Activated CD8-positive, alpha-beta T cell treated with anti-CD3 and anti-CD28 coated beads for 36 hours (primary cell): Measurements from ENCODE around the gene IGF2R. TPM values are rescaled to one million over a fixed set of nuclear protein-coding genes. Genes with fewer than 3 reads are reported as not detected.
A peak's percentile ranks its signal among the peaks of the same experiment; 100 is the strongest.

ENCODE experiments used
- ATAC-seq: fragments of 200-7000 bp; cut with Tn5 transposase; one replicate; pipeline ENCODE4 v1.10.0; 2021; ENCODE audit warnings: mild to moderate bottlenecking, moderate library complexity
- CTCF ChIA-PET: fragments of 350-600 bp; sonication (Branson Sonifier 250); formaldehyde crosslinking; loops from one replicate; lab custom pipeline; 2021; ENCODE audit warnings: antibody characterized with exemption; lab: Charles Lee
- POLR2A ChIA-PET: fragments of 350-600 bp; sonication (Branson Sonifier 250); formaldehyde crosslinking; loops from one replicate; lab custom pipeline; 2021; ENCODE audit warnings: antibody characterized with exemption; lab: Charles Lee
- DNase-seq: peaks from one replicate; pipeline ENCODE4 v3.0.0-alpha.2; 2020
- H3K27ac Mint-ChIP-seq: one replicate; pipeline ENCODE4 v1.8.0; 2021; ENCODE audit warnings: mild to moderate bottlenecking, mixed read lengths
- H3K27me3 Mint-ChIP-seq: one replicate; pipeline ENCODE4 v1.8.0; 2021; ENCODE audit warnings: mixed read lengths
- H3K36me3 Mint-ChIP-seq: one replicate; pipeline ENCODE4 v1.8.0; 2021; ENCODE audit warnings: low read depth, mixed read lengths
- H3K4me1 Mint-ChIP-seq: one replicate; pipeline ENCODE4 v1.8.0; 2021; ENCODE audit warnings: low read depth, mixed read lengths
- H3K4me3 Mint-ChIP-seq: one replicate; pipeline ENCODE4 v1.8.0; 2021; ENCODE audit warnings: mild to moderate bottlenecking, moderate library complexity, mixed read lengths
- H3K9me3 Mint-ChIP-seq: one replicate; pipeline ENCODE4 v1.8.0; 2021; ENCODE audit warnings: mixed read lengths
- intact Hi-C: fragments of 100-400 bp; cut with micrococcal nuclease; formaldehyde crosslinking; loops from one replicate; pipeline ENCODE4 v1.10.0; 2022
- total RNA-seq, 2 experiments: library from RNA; stranded (reverse); gene quantifications; one replicate each; pipeline ENCODE4 v1.2.3, GENCODE V29; 2021
- TF ChIP-seq, protein P1 (sequence below): fragments of 200-600 bp; IDR thresholded peaks from one replicate; pipeline ENCODE4 v1.8.0; 2022; ENCODE audit warnings: antibody characterized with exemption, mild to moderate bottlenecking

Gene IGF2R
- total RNA-seq, 2 experiments from 2014 or later = 81.7 to 82.4 TPM

DNA sequence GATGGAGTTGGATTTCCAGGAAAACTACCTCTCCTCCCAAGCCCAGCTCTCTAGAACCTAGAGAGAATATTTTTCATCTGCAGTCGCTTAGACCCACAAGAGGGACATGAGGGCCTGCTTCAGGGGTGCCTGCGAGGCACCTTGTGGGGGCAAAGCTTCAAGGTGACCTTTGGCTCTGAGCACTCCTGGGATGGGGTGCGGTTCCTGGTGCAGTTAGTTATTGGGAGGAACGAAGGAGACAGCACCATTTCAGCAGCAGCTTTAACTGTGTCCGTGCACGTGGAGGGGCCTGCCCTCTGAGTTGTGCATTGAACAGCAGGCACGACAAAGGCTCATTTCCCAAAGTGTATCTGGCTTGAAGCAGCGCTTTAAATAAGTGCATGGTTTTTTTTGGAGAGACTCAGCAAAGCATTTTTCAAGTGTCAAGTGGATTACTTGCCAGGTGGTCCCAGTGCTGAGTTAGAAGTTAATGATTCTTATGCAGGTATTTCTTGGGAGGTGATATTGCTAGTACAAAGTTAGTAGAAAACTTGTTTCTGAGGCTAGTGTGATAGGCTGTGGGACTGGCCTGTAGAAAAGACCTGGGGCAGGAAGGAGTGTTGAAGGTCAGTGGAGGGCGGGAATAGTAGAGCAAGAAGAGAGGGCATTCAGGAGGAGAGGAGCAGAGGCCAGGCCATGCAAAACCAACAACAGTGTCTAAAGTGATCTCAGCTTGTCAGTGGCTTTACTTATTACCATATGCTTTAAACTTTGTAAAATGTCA is 3.8 kb downstream of the IGF2R start:
- ATAC-seq = no peak
- peaks cover 71% of the 10 kb centered on the region for H3K4me1 Mint-ChIP-seq
- no peaks in the 10 kb centered on the region for H3K9me3 Mint-ChIP-seq
- TF ChIP-seq, protein P1, sequence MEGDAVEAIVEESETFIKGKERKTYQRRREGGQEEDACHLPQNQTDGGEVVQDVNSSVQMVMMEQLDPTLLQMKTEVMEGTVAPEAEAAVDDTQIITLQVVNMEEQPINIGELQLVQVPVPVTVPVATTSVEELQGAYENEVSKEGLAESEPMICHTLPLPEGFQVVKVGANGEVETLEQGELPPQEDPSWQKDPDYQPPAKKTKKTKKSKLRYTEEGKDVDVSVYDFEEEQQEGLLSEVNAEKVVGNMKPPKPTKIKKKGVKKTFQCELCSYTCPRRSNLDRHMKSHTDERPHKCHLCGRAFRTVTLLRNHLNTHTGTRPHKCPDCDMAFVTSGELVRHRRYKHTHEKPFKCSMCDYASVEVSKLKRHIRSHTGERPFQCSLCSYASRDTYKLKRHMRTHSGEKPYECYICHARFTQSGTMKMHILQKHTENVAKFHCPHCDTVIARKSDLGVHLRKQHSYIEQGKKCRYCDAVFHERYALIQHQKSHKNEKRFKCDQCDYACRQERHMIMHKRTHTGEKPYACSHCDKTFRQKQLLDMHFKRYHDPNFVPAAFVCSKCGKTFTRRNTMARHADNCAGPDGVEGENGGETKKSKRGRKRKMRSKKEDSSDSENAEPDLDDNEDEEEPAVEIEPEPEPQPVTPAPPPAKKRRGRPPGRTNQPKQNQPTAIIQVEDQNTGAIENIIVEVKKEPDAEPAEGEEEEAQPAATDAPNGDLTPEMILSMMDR = no peak
- DNase-seq = no peak
- POLR2A ChIA-PET = interaction anchor here (0.9 to 1.6 kb wide), 5 partner anchors 9 to 43 kb away, joined by 3 to 7 read pairs (median 3); no protein-coding TSS in a partner anchor
- intact Hi-C loops = loop anchor here (10.0 kb wide), 1 partner anchor 248 kb away; the partner anchor contains the start of gene WTAP
- peaks cover 34% of the 10 kb centered on the region for H3K36me3 Mint-ChIP-seq
- CTCF ChIA-PET = interaction anchor here (1.2 to 1.3 kb wide), 2 partner anchors 9 to 13 kb away, joined by 3 to 6 read pairs; no protein-coding TSS in a partner anchor
- H3K27ac Mint-ChIP-seq = peak overlapping the region; percentile 84
- peak overlapping the region; percentile 39 for H3K4me3 Mint-ChIP-seq
- no peaks in the 10 kb centered on the region for H3K27me3 Mint-ChIP-seq

DNA sequence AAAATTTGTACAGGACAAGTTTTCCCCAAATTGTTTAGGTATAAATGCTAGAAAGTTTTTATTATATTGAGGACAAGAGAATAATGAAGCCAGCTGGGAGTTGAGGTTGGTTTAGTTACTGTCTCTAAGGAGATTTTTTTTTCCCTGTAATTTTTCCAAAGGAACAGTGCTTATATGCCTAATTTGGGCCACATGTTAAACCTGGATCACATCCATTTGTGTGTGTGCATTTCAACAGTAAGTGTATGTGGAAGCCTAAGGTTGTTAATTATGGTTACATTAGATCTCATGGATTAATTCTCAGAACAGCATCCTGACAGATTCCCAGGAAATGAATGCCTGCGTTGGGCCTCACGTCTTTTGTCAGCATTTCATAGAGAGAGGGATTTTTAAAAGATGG is 4.5 kb downstream of the IGF2R start:
- no peaks in the 10 kb centered on the region for H3K9me3 Mint-ChIP-seq
- H3K4me1 Mint-ChIP-seq = peaks cover 75% of the 10 kb centered on the region
- H3K36me3 Mint-ChIP-seq = peaks cover 34% of the 10 kb centered on the region
- no peak for ATAC-seq
- peak overlapping the region; percentile 39 for H3K4me3 Mint-ChIP-seq
- no peaks in the 10 kb centered on the region for H3K27me3 Mint-ChIP-seq
- ChIA-PET POLR2A (interaction anchor here (0.9 to 1.4 kb wide), 3 partner anchors 9 to 35 kb away, joined by 3 read pairs; no protein-coding TSS in a partner anchor), CTCF (interaction anchor here (1.2 to 1.3 kb wide), 2 partner anchors 8 to 12 kb away, joined by 3 to 6 read pairs; no protein-coding TSS in a partner anchor)
- DNase-seq = no peak
- peak overlapping the region; percentile 84 for H3K27ac Mint-ChIP-seq
- intact Hi-C loops = loop anchor here (10.0 kb wide), 1 partner anchor 249 kb away; the partner anchor contains the start of gene WTAP
- TF ChIP-seq, protein P1 = no peak

DNA sequence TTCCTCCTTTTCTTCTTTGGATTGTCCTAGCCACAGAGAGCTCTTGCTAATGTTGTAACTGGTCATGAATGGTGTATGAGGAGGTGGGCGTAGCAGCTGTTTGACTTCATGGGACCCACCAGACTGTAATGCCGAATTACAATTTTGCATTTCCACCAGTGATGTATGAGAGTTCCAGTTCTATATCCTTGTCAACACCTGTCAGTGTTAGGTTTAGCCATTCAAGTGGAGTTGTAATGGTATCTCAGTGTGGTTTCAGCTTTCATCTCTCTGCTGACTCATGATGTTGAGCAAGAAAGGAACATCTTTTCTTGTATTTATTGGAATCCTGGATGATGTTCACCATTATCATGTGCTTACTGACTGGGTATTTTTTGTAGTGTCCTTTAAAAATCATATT is 5.1 kb downstream of the IGF2R start:
- TF ChIP-seq, protein P1 = no peak
- ChIA-PET CTCF (interaction anchor here (1.2 to 1.3 kb wide), 2 partner anchors 8 to 12 kb away, joined by 3 to 6 read pairs; no protein-coding TSS in a partner anchor), POLR2A (interaction anchor here (1.1 to 1.4 kb wide), 2 partner anchors 8 to 15 kb away, joined by 3 read pairs; no protein-coding TSS in a partner anchor)
- Mint-ChIP-seq H3K36me3 (peaks cover 34% of the 10 kb centered on the region), H3K27me3 (no peaks in the 10 kb centered on the region), H3K4me1 (peaks cover 81% of the 10 kb centered on the region), H3K27ac (peak overlapping the region; percentile 84), H3K9me3 (no peaks in the 10 kb centered on the region), H3K4me3 (peak overlapping the region; percentile 39)
- intact Hi-C loops = loop anchor here (2.0 to 10.0 kb wide), 2 partner anchors 185 to 249 kb away; partner anchors contain the start of genes TCP1 and WTAP
- DNase-seq (peak; percentile 62), ATAC-seq (peak; percentile 49)

DNA sequence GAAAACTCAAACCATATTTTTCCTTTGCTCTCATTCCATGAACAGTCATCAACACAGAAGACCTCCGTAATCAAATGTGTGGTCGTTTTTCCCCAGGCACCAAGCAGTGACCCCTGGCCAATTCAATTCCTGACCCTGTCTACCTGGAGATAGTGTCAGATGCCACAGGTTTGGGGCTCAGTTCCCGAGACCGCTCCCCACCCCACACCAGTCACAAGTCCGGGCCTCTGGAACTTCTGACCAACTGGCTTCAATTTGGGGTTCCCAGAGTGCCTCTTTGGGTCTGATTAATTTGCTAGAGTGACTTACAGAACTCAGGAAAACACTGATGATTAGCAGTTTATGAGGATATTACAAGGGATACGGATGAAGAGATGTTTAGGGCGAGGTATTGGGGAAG is 6.0 kb downstream of the IGF2R start:
- H3K27me3 Mint-ChIP-seq = no peaks in the 10 kb centered on the region
- no peak for ATAC-seq
- CTCF ChIA-PET = interaction anchor here (1.3 kb wide), 1 partner anchor 12 kb away, joined by 5 read pairs; no protein-coding TSS in a partner anchor
- H3K36me3 Mint-ChIP-seq = peaks cover 39% of the 10 kb centered on the region
- peaks cover 91% of the 10 kb centered on the region for H3K4me1 Mint-ChIP-seq
- no peak overlapping the region for H3K4me3 Mint-ChIP-seq
- TF ChIP-seq, protein P1 = no peak
- H3K9me3 Mint-ChIP-seq = no peaks in the 10 kb centered on the region
- peak overlapping the region; percentile 84 for H3K27ac Mint-ChIP-seq
- no peak for DNase-seq
- intact Hi-C loops = loop anchor here (2.0 to 10.0 kb wide), 2 partner anchors 186 to 250 kb away; partner anchors contain the start of genes TCP1 and WTAP
- POLR2A ChIA-PET = interaction anchor here (1.0 kb wide), 1 partner anchor 175 kb away, joined by 3 read pairs; no protein-coding TSS in a partner anchor
